ENCODE results near the gene CANT1.
"Not testable (repeated sequence)": the region's sequence is repeated elsewhere in the genome, so short reads cannot be mapped to it uniquely, and the experiment has no call there.

The CANT1 gene

GRCh38 chr17:78974635-78975591 lies 34.7 kb downstream of the CANT1 start:
- peak; percentile 79 for DNase-seq

- no peak for DNase-seq
These were observed 35.6 kb downstream of the CANT1 start for GRCh38 chr17:78973792-78974520.

- no peak for DNase-seq
These were observed 36.4 kb downstream of the CANT1 start for GRCh38 chr17:78973196-78973595.

GRCh38 chr17:78972507-78973105 lies 37.0 kb downstream of the CANT1 start:
- no peak for DNase-seq

- DNase-seq: no peak
These were observed 37.6 kb downstream of the CANT1 start for GRCh38 chr17:78971756-78972506.

GRCh38 chr17:78970834-78971755 lies 38.5 kb downstream of the CANT1 start:
- DNase-seq: peak; percentile 70

- DNase-seq: no peak
These were observed 39.7 kb downstream of the CANT1 start for GRCh38 chr17:78969865-78970264.

GRCh38 chr17:78967782-78968362 lies 41.7 kb downstream of the CANT1 start:
- DNase-seq: no peak

- DNase-seq: no peak
These were observed 42.5 kb downstream of the CANT1 start for GRCh38 chr17:78966910-78967600.

- no peak for DNase-seq
These were observed 43.3 kb downstream of the CANT1 start for GRCh38 chr17:78966123-78966813.

GRCh38 chr17:78965491-78965924 lies 44.1 kb downstream of the CANT1 start:
- no peak for DNase-seq

- DNase-seq: no peak
These were observed 46.2 kb downstream of the CANT1 start for GRCh38 chr17:78963378-78963777.

- DNase-seq: not testable (repeated sequence)
These were observed 46.6 kb downstream of the CANT1 start for GRCh38 chr17:78962984-78963348.

GRCh38 chr17:78962345-78962983 lies 47.1 kb downstream of the CANT1 start:
- DNase-seq: no peak

GRCh38 chr17:78961571-78961970 lies 48.0 kb downstream of the CANT1 start:
- no peak for DNase-seq

- peak; percentile 25 for DNase-seq
These were observed 48.6 kb downstream of the CANT1 start for GRCh38 chr17:78960928-78961327.

- DNase-seq: no peak
These were observed 49.8 kb downstream of the CANT1 start for GRCh38 chr17:78959803-78960202.

- no peak for DNase-seq
These were observed 50.9 kb downstream of the CANT1 start for GRCh38 chr17:78958641-78959127.

- DNase-seq: peak; percentile 76
These were observed 52.4 kb downstream of the CANT1 start for GRCh38 chr17:78957128-78957527.

Measured in fibroblast of skin of right quadriceps (primary cell).